Liver (tissue), 3 donors: ENCODE data around the gene LTBP2.

ENCODE experiments used
- EGR1 ChIP-seq, 2 donors: IDR thresholded peaks; 2 replicates each; pipeline ENCODE4 v1.6.1; 2016 to 2018; ENCODE audit warnings: antibody characterized with exemption in 2 of 2, low read depth in 2 of 2
- FOXA2 ChIP-seq: IDR thresholded peaks from 2 replicates; pipeline ENCODE4 v1.6.1; 2016; ENCODE audit warnings: antibody characterized with exemption
- GABPA ChIP-seq, 2 donors: IDR thresholded peaks in 1 of 2; conservative IDR thresholded peaks in 1 of 2; 2 replicates each; pipeline ENCODE4 v1.6.1; 2016; ENCODE audit warnings: antibody characterized with exemption in 2 of 2, mild to moderate bottlenecking in 1 of 2, moderate library complexity in 1 of 2
- HNF4A ChIP-seq, 2 donors: conservative IDR thresholded peaks; 2 replicates each; pipeline ENCODE4 v1.6.1; 2016; ENCODE audit warnings: antibody characterized with exemption in 2 of 2, mild to moderate bottlenecking in 2 of 2
- JUND ChIP-seq, 2 donors: IDR thresholded peaks; 2 replicates each; pipeline ENCODE4 v1.6.1; 2016; ENCODE audit warnings: antibody characterized with exemption in 2 of 2
- RAD21 ChIP-seq, 2 donors: IDR thresholded peaks; 2 replicates each; pipeline ENCODE4 v1.6.1; 2016; ENCODE audit warnings: antibody characterized with exemption in 2 of 2, mild to moderate bottlenecking in 2 of 2
- REST ChIP-seq: IDR thresholded peaks from 2 replicates; pipeline ENCODE4 v1.6.1; 2016; ENCODE audit warnings: antibody characterized with exemption, mild to moderate bottlenecking
- SP1 ChIP-seq: IDR thresholded peaks from 2 replicates; pipeline ENCODE4 v1.6.1; 2018; ENCODE audit warnings: antibody characterized with exemption, mild to moderate bottlenecking
- TAF1 ChIP-seq: conservative IDR thresholded peaks from 2 replicates; pipeline ENCODE4 v1.6.1; 2016; ENCODE audit warnings: antibody characterized with exemption, mild to moderate bottlenecking
- YY1 ChIP-seq: IDR thresholded peaks from 2 replicates; pipeline ENCODE4 v1.6.1; 2016; ENCODE audit warnings: antibody characterized with exemption, mild to moderate bottlenecking
- ZBTB33 ChIP-seq: IDR thresholded peaks from 2 replicates; pipeline ENCODE4 v1.6.1; 2016; ENCODE audit warnings: antibody characterized with exemption
- TF ChIP-seq, protein P1 (sequence below): fragments of 150-350 bp; IDR thresholded peaks from 2 replicates; pipeline ENCODE4 v1.5.1; 2017; ENCODE audit warnings: improper control_type of control experiment, low read depth, low read length; ENCODE audit not compliant: missing input control
- TF ChIP-seq, protein P2 (sequence below): IDR thresholded peaks from 2 replicates; pipeline ENCODE4 v1.6.1; 2016; ENCODE audit warnings: antibody characterized with exemption
- TF ChIP-seq, protein P3 (sequence below): IDR thresholded peaks from 2 replicates; pipeline ENCODE4 v1.6.1; 2016; ENCODE audit warnings: antibody characterized with exemption
- donor health status: healthy.
- donor health status: healthy.

DNA sequence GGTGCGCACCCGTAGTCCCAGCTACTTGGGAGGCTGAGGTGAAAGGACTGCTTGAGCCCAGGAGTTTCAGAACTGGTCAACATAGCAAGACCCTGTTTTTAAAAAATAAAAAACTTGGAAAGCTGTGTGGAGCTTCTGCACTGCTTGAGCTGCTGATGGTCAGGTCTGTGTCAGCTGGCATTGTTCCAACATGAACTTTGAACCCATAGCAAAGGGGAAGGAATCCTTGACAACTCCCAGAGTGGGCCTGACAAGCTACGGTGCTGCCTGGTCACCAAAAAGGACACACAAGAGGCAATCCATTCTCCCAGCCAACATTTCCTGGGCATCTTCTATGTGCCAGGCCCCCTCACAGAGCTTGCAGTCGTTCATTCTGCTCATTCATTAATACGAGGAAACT, 16.4 kb upstream of the LTBP2 start:
- TF ChIP-seq REST (no peak), FOXA2 (no peak), JUND (IDR thresholded peaks at IDR 0.05) (no peak), YY1 (no peak), ZBTB33 (no peak), EGR1 (IDR thresholded peaks at IDR 0.05; ENCODE audit: low read depth in 2 of 2) (no peak), SP1 (no peak), RAD21 (IDR thresholded peaks at IDR 0.05) (no peak), GABPA (IDR thresholded peaks at IDR 0.05 in 1 of 2, conservative IDR thresholded peaks at IDR 0.05 in 1 of 2) (no peak), TAF1 (no peak), HNF4A (conservative IDR thresholded peaks at IDR 0.05) (peak; percentile 40 to 72)
- TF ChIP-seq, protein P1, sequence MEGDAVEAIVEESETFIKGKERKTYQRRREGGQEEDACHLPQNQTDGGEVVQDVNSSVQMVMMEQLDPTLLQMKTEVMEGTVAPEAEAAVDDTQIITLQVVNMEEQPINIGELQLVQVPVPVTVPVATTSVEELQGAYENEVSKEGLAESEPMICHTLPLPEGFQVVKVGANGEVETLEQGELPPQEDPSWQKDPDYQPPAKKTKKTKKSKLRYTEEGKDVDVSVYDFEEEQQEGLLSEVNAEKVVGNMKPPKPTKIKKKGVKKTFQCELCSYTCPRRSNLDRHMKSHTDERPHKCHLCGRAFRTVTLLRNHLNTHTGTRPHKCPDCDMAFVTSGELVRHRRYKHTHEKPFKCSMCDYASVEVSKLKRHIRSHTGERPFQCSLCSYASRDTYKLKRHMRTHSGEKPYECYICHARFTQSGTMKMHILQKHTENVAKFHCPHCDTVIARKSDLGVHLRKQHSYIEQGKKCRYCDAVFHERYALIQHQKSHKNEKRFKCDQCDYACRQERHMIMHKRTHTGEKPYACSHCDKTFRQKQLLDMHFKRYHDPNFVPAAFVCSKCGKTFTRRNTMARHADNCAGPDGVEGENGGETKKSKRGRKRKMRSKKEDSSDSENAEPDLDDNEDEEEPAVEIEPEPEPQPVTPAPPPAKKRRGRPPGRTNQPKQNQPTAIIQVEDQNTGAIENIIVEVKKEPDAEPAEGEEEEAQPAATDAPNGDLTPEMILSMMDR = no peak
- TF ChIP-seq, protein P2, sequence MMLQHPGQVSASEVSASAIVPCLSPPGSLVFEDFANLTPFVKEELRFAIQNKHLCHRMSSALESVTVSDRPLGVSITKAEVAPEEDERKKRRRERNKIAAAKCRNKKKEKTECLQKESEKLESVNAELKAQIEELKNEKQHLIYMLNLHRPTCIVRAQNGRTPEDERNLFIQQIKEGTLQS = no peak
- TF ChIP-seq, protein P3, sequence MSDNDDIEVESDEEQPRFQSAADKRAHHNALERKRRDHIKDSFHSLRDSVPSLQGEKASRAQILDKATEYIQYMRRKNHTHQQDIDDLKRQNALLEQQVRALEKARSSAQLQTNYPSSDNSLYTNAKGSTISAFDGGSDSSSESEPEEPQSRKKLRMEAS = no peak
